PC-3 (cell line): Measurements from ENCODE around the gene ACP6. TPM values are rescaled to one million over a fixed set of nuclear protein-coding genes. Genes with fewer than 3 reads are reported as not detected.
A peak's percentile ranks its signal among the peaks of the same experiment; 100 is the strongest.

Experiments used
- ATAC-seq: fragments of 200-7000 bp; cut with Tn5 transposase; 2 replicates; pipeline ENCODE4 v1.9.1; 2020; ENCODE audit warnings: mild to moderate bottlenecking, moderate library complexity
- BruUV-seq: library from RNA; stranded (reverse); fragments of 400-500 nt; replicated peaks from 2 replicates; lab custom pipeline; 2021; lab: Mats Ljungman, UMichigan
- CTCF ChIA-PET: fragments of 300-600 bp; sonication (Branson Sonifier 250); formaldehyde crosslinking; loops from one replicate; lab custom pipeline; 2022; ENCODE audit warnings: antibody characterized with exemption; lab: Charles Lee
- POLR2A ChIA-PET: fragments of 300-600 bp; sonication (Branson Sonifier 250); formaldehyde crosslinking; loops from one replicate; lab custom pipeline; 2022; ENCODE audit warnings: antibody characterized with exemption; ENCODE audit not compliant: unreplicated experiment; lab: Charles Lee
- DNase-seq: peaks from one replicate; pipeline ENCODE4 v3.0.0-alpha.2; 2015
- H2AFZ ChIP-seq: fragments of 300-600 bp; sonication (generic); 2 replicates; pipeline ENCODE4 v1.6.0; 2016; ENCODE audit warnings: antibody characterized with exemption, low read length
- H3F3A ChIP-seq: fragments of 300-600 bp; sonication (generic); one replicate; pipeline ENCODE4 v1.6.0; 2017; ENCODE audit warnings: antibody characterized with exemption, low read length, control low read depth, mild to moderate bottlenecking; ENCODE audit not compliant: unreplicated experiment
- H3K27ac ChIP-seq: fragments of 300-600 bp; sonication (generic); 2 replicates; pipeline ENCODE4 v1.5.1; 2016; ENCODE audit warnings: mild to moderate bottlenecking, low read length
- H3K27me3 ChIP-seq: fragments of 300-600 bp; sonication (generic); 2 replicates; pipeline ENCODE4 v1.6.1; 2016; ENCODE audit warnings: low read length, mixed read lengths
- H3K36me3 ChIP-seq: fragments of 300-600 bp; sonication (generic); 2 replicates; pipeline ENCODE4 v1.6.1; 2016; ENCODE audit warnings: low read depth, mixed run types, low read length, mixed read lengths
- H3K4me1 ChIP-seq: fragments of 300-600 bp; sonication (generic); 2 replicates; pipeline ENCODE4 v1.5.1; 2016; ENCODE audit warnings: low read length; ENCODE audit not compliant: insufficient read depth
- H3K4me2 ChIP-seq: fragments of 300-600 bp; sonication (generic); 2 replicates; pipeline ENCODE4 v1.6.0; 2016; ENCODE audit warnings: low read length
- H3K4me3 ChIP-seq: fragments of 300-600 bp; sonication (generic); 2 replicates; pipeline ENCODE4 v1.5.1; 2016; ENCODE audit warnings: mild to moderate bottlenecking, low read length, mixed read lengths
- H3K79me2 ChIP-seq: fragments of 300-600 bp; sonication (generic); 2 replicates; pipeline ENCODE4 v1.6.1; 2017; ENCODE audit warnings: low read length, mixed read lengths
- H3K9ac ChIP-seq: fragments of 300-600 bp; sonication (generic); 2 replicates; pipeline ENCODE4 v1.6.0; 2016; ENCODE audit warnings: mild to moderate bottlenecking, low read length
- H3K9me2 ChIP-seq: fragments of 300-600 bp; sonication (generic); replicated peaks from 2 replicates; pipeline ENCODE4 v1.6.1; 2016; ENCODE audit warnings: mixed run types, low read length, mixed read lengths
- H3K9me3 ChIP-seq: fragments of 300-600 bp; sonication (generic); 2 replicates; pipeline ENCODE4 v1.6.1; 2016; ENCODE audit warnings: low read length, mixed read lengths
- H4K20me1 ChIP-seq: fragments of 300-600 bp; sonication (generic); 2 replicates; pipeline ENCODE4 v1.6.1; 2016; ENCODE audit warnings: low read length, mixed read lengths
- CTCF ChIP-seq: fragments of 300-600 bp; sonication (generic); conservative IDR thresholded peaks from 2 replicates; pipeline ENCODE4 v1.5.1; 2017; ENCODE audit warnings: antibody characterized with exemption, low read depth, mild to moderate bottlenecking, low read length
- EZH2 ChIP-seq: fragments of 300-600 bp; sonication (generic); IDR thresholded peaks from one replicate; pipeline ENCODE4 v1.6.1; 2017; ENCODE audit warnings: antibody characterized with exemption, mild to moderate bottlenecking, low read length; ENCODE audit not compliant: unreplicated experiment
- EZH2phosphoT487 ChIP-seq: fragments of 300-600 bp; sonication (generic); IDR thresholded peaks from 2 replicates; pipeline ENCODE4 v1.6.1; 2018; ENCODE audit warnings: mild to moderate bottlenecking, antibody characterized with exemption, low read length, borderline replicate concordance
- intact Hi-C: fragments of 100-400 bp; cut with micrococcal nuclease; formaldehyde crosslinking; loops from 2 replicates; pipeline ENCODE4 v1.9.0; 2023
- total RNA-seq: library from RNA; depleted of rRNA; stranded (reverse); fragments of >200 nt; gene quantifications from 2 replicates; pipeline ENCODE4 v1.2.3, GENCODE V29; 2014

The ACP6 gene
- total RNA-seq, 1 experiment from 2014 or later, result 51.2 TPM

- H3K9me2 ChIP-seq, result no peaks in the 10 kb centered on the region
These were observed 4.8 kb downstream of the ACP6 start for GRCh38 chr1:147665521-147665920.

DNA sequence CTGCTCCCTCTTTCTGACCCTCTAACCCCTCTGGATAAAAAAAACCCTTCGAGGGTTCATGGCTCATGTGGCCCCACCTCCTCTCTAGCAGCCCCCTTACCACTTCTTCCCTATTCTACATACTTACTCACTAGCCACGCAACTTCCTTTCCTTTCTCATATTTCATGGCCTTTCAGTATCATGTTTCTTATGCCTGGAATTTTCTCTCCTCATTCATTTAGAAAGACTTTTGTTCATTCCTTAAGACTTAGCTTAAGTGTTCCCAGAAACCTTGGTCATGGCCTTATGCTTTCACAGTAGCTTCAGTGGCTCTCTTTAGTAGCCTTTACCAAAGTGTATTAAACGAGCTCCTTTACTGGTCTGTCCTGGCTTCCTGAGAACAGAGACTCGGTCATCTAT lies 6.1 kb downstream of the ACP6 start:
- H3K9me3 ChIP-seq, result peaks cover 11% of the 10 kb centered on the region
- H3K27me3 ChIP-seq, result no peaks in the 10 kb centered on the region
- H3K9me2 ChIP-seq, result no peaks in the 10 kb centered on the region
- H2AFZ ChIP-seq, result no peak overlapping the region
- CTCF ChIA-PET, result no interaction called here
- intact Hi-C loops, result no loop called here
- H3K4me3 ChIP-seq, result no peak overlapping the region
- H3K4me1 ChIP-seq, result peaks cover 46% of the 10 kb centered on the region
- peak; percentile 46 for ATAC-seq
- H3K9ac ChIP-seq, result no peak overlapping the region
- DNase-seq, result peak; percentile 44
- peaks cover 25% of the 10 kb centered on the region for H3K36me3 ChIP-seq
- H3K4me2 ChIP-seq, result peak overlapping the region; percentile 4; the same call in 1 of the 2 replicates
- no peak overlapping the region for H3K27ac ChIP-seq
- POLR2A ChIA-PET, result no interaction called here
- TF ChIP-seq EZH2phosphoT487, result no peak
- no peak for TF ChIP-seq EZH2
- TF ChIP-seq CTCF, result no peak
- BruUV-seq, result no TSS peak
- no peaks in the 10 kb centered on the region for H3F3A ChIP-seq
- no peaks in the 10 kb centered on the region for H4K20me1 ChIP-seq
- peaks cover 96% of the 10 kb centered on the region for H3K79me2 ChIP-seq

More at GRCh38 chr1:147665521-147665920, 4.8 kb downstream of the ACP6 start:
- H4K20me1 ChIP-seq, result no peaks in the 10 kb centered on the region
- intact Hi-C loops, result loop anchor here (5.0 kb wide), 1 partner anchor 37 kb away; no protein-coding TSS in a partner anchor
- no TSS peak for BruUV-seq
- TF ChIP-seq EZH2phosphoT487 (no peak), EZH2 (no peak), CTCF (peak; percentile 58)
- peaks cover 95% of the 10 kb centered on the region for H3K79me2 ChIP-seq
- no peak overlapping the region for H3K4me3 ChIP-seq
- H3K9ac ChIP-seq, result no peak overlapping the region
- H3K36me3 ChIP-seq, result peaks cover 22% of the 10 kb centered on the region
- DNase-seq (peak; percentile 47), ATAC-seq (no peak)
- POLR2A ChIA-PET, result no interaction called here
- H2AFZ ChIP-seq, result no peak overlapping the region
- no peak overlapping the region for H3K27ac ChIP-seq
- 0 out of 2 replicates have a peak overlapping the region, but pooled peaks have one; percentile 17 for H3K4me2 ChIP-seq
- peaks cover 46% of the 10 kb centered on the region for H3K4me1 ChIP-seq
- H3K9me3 ChIP-seq, result peaks cover 11% of the 10 kb centered on the region
- H3K27me3 ChIP-seq, result no peaks in the 10 kb centered on the region
- no peaks in the 10 kb centered on the region for H3F3A ChIP-seq
- CTCF ChIA-PET, result interaction anchor here (0.6 kb wide), 1 partner anchor 60 kb away, joined by 4 read pairs; no protein-coding TSS in a partner anchor

DNA sequence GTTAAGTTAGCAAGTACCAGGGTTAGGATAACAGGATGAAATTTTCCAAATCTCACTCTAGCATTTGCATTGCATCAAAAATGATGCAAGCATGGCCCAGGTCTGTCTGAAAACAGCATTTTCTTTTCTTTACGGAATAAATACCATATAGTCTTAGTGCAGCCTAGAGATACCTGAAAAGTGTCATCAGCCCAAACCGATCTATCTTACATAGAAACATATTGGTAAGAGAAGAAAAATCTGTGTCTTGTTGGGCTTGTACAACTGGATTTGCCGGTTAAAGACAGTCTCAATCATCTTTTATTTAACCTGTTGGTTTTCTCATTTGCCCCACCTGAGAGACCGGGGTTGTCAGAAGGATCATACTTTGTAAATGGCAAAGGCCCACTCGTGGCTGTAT lies 15.8 kb downstream of the ACP6 start:
- Histone ChIP-seq H3K36me3 (peaks cover 80% of the 10 kb centered on the region), H3K4me1 (no peaks in the 10 kb centered on the region), H3K9me2 (no peaks in the 10 kb centered on the region), H3K27ac (no peak overlapping the region), H3K79me2 (0 out of 2 replicates have a peak, but pooled peaks cover 1% of the 10 kb centered on the region), H3F3A (no peaks in the 10 kb centered on the region), H3K4me2 (no peak overlapping the region), H2AFZ (no peak overlapping the region), H3K4me3 (no peak overlapping the region), H4K20me1 (no peaks in the 10 kb centered on the region), H3K9ac (no peak overlapping the region), H3K27me3 (no peaks in the 10 kb centered on the region), H3K9me3 (no peaks in the 10 kb centered on the region)
- intact Hi-C loops, result no loop called here
- POLR2A ChIA-PET, result no interaction called here
- no TSS peak for BruUV-seq
- ATAC-seq, result no peak
- TF ChIP-seq EZH2 (no peak), EZH2phosphoT487 (no peak), CTCF (no peak)
- no peak for DNase-seq
- CTCF ChIA-PET, result no interaction called here
